ENCODE data around the gene TRAPPC1.

The TRAPPC1 gene

GRCh38 chr17:7951143-7951792 lies 19.5 kb upstream of the TRAPPC1 start:
- TF ChIP-seq GATA2 (IDR thresholded peaks at IDR 0.05; ENCODE audit: low read depth, low read length): no peak
- no peak for TF ChIP-seq GATA3 (IDR thresholded peaks at IDR 0.05; ENCODE audit: low read depth, low read length)

- TF ChIP-seq GATA2 (IDR thresholded peaks at IDR 0.05; ENCODE audit: low read depth, low read length) (no peak), GATA3 (IDR thresholded peaks at IDR 0.05; ENCODE audit: low read depth, low read length) (no peak)
Measured at GRCh38 chr17:7950578-7950977, 18.8 kb upstream of the TRAPPC1 start.

GRCh38 chr17:7947651-7948050 lies 15.9 kb upstream of the TRAPPC1 start:
- TF ChIP-seq GATA2 (IDR thresholded peaks at IDR 0.05; ENCODE audit: low read depth, low read length) (no peak), GATA3 (IDR thresholded peaks at IDR 0.05; ENCODE audit: low read depth, low read length) (no peak)

GRCh38 chr17:7946441-7946840 lies 14.7 kb upstream of the TRAPPC1 start:
- TF ChIP-seq GATA3 (IDR thresholded peaks at IDR 0.05; ENCODE audit: low read depth, low read length) (no peak), GATA2 (IDR thresholded peaks at IDR 0.05; ENCODE audit: low read depth, low read length) (no peak)

- TF ChIP-seq GATA3 (IDR thresholded peaks at IDR 0.05; ENCODE audit: low read depth, low read length): no peak
- TF ChIP-seq GATA2 (IDR thresholded peaks at IDR 0.05; ENCODE audit: low read depth, low read length): no peak
Measured at GRCh38 chr17:7945651-7946050, 13.9 kb upstream of the TRAPPC1 start.

GRCh38 chr17:7944326-7944725 lies 12.6 kb upstream of the TRAPPC1 start:
- TF ChIP-seq GATA2 (IDR thresholded peaks at IDR 0.05; ENCODE audit: low read depth, low read length) (no peak), GATA3 (IDR thresholded peaks at IDR 0.05; ENCODE audit: low read depth, low read length) (no peak)

- TF ChIP-seq GATA2 (IDR thresholded peaks at IDR 0.05; ENCODE audit: low read depth, low read length) (no peak), GATA3 (IDR thresholded peaks at IDR 0.05; ENCODE audit: low read depth, low read length) (no peak)
Measured at GRCh38 chr17:7943291-7943690, 11.5 kb upstream of the TRAPPC1 start.

GRCh38 chr17:7940743-7941142 lies 9.0 kb upstream of the TRAPPC1 start:
- TF ChIP-seq GATA2 (IDR thresholded peaks at IDR 0.05; ENCODE audit: low read depth, low read length) (no peak), GATA3 (IDR thresholded peaks at IDR 0.05; ENCODE audit: low read depth, low read length) (no peak)

- TF ChIP-seq GATA3 (IDR thresholded peaks at IDR 0.05; ENCODE audit: low read depth, low read length) (no peak), GATA2 (IDR thresholded peaks at IDR 0.05; ENCODE audit: low read depth, low read length) (no peak)
Measured at GRCh38 chr17:7940034-7940433, 8.3 kb upstream of the TRAPPC1 start.

GRCh38 chr17:7935859-7936258 lies 4.1 kb upstream of the TRAPPC1 start:
- TF ChIP-seq GATA2 (IDR thresholded peaks at IDR 0.05; ENCODE audit: low read depth, low read length): no peak
- TF ChIP-seq GATA3 (IDR thresholded peaks at IDR 0.05; ENCODE audit: low read depth, low read length): no peak

- TF ChIP-seq GATA3 (IDR thresholded peaks at IDR 0.05; ENCODE audit: low read depth, low read length): no peak
- no peak for TF ChIP-seq GATA2 (IDR thresholded peaks at IDR 0.05; ENCODE audit: low read depth, low read length)
Measured at GRCh38 chr17:7932949-7933348, 1.2 kb upstream of the TRAPPC1 start.

GRCh38 chr17:7932483-7932891 lies 741 bp upstream of the TRAPPC1 start:
- TF ChIP-seq GATA2 (IDR thresholded peaks at IDR 0.05; ENCODE audit: low read depth, low read length) (no peak), GATA3 (IDR thresholded peaks at IDR 0.05; ENCODE audit: low read depth, low read length) (no peak)

GRCh38 chr17:7930841-7931631 lies 710 bp downstream of the TRAPPC1 start:
- TF ChIP-seq GATA3 (IDR thresholded peaks at IDR 0.05; ENCODE audit: low read depth, low read length) (no peak), GATA2 (IDR thresholded peaks at IDR 0.05; ENCODE audit: low read depth, low read length) (no peak)

- TF ChIP-seq GATA2 (IDR thresholded peaks at IDR 0.05; ENCODE audit: low read depth, low read length) (no peak), GATA3 (IDR thresholded peaks at IDR 0.05; ENCODE audit: low read depth, low read length) (no peak)
Measured at GRCh38 chr17:7929158-7930023, 2.4 kb downstream of the TRAPPC1 start, which contains the start of gene KCNAB3. KCNAB3 (minus strand) TSS chr17:7929856; CDS start chr17:7929435, 421 bp downstream.
